Measurements from ENCODE around the gene SRGAP3. TPM values are rescaled to one million over a fixed set of nuclear protein-coding genes. Genes with fewer than 3 reads are reported as not detected.

Gene SRGAP3
- total RNA-seq, 4 donors from 2014 or later, result 13.1 to 84.9 (median 27.4) TPM

DNA sequence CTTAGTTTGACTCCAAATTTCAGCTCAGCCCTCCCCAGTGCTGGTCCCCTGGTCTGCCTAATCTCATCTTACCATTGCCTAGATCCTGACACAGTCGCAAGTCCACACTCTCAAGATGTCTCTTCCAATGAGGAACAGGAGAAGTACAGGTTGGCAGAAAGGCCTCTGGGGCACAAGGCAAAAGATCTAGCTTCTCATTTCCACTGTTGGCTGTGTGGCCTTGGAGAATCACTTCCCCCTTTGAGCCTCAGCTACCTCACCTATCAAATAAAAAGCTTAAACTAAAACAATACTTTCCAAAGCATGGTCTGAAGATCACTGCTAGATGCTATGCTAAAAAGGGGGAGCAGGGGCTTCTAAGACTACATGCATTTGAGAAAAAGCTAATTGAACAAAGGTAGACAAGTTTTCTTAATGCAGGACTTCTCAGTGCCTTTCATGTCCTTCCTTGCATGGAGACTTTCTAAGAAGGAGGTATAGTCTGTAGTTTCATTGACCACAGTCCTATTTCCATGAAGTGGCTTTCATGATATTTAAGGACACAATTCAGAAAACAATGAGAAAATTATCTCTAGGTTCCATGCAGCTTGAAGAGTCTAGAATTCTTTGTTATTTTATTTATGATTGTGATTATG, 168.1 kb downstream of the SRGAP3 start:
- no peak for DNase-seq (ENCODE audit: low spot score in 2 of 2)
- H3K4me3 ChIP-seq, result no peak overlapping the region
- no peaks in the 10 kb centered on the region for H3K27me3 ChIP-seq
- no peaks in the 10 kb centered on the region for H3K4me1 ChIP-seq
- H3K36me3 ChIP-seq, result no peaks in the 10 kb centered on the region
- H3K27ac ChIP-seq, result no peak overlapping the region
- 100% methylated on average over 1 of the region's 1 CpG for WGBS
- TF ChIP-seq POLR2A (IDR thresholded peaks at IDR 0.05) (no peak), EP300 (IDR thresholded peaks at IDR 0.05) (no peak), POLR2AphosphoS5 (IDR thresholded peaks at IDR 0.05) (no peak)
- TF ChIP-seq, protein P1, sequence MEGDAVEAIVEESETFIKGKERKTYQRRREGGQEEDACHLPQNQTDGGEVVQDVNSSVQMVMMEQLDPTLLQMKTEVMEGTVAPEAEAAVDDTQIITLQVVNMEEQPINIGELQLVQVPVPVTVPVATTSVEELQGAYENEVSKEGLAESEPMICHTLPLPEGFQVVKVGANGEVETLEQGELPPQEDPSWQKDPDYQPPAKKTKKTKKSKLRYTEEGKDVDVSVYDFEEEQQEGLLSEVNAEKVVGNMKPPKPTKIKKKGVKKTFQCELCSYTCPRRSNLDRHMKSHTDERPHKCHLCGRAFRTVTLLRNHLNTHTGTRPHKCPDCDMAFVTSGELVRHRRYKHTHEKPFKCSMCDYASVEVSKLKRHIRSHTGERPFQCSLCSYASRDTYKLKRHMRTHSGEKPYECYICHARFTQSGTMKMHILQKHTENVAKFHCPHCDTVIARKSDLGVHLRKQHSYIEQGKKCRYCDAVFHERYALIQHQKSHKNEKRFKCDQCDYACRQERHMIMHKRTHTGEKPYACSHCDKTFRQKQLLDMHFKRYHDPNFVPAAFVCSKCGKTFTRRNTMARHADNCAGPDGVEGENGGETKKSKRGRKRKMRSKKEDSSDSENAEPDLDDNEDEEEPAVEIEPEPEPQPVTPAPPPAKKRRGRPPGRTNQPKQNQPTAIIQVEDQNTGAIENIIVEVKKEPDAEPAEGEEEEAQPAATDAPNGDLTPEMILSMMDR (IDR thresholded peaks at IDR 0.05), result no peak
- H3K9me3 ChIP-seq, result no peaks in the 10 kb centered on the region

DNA sequence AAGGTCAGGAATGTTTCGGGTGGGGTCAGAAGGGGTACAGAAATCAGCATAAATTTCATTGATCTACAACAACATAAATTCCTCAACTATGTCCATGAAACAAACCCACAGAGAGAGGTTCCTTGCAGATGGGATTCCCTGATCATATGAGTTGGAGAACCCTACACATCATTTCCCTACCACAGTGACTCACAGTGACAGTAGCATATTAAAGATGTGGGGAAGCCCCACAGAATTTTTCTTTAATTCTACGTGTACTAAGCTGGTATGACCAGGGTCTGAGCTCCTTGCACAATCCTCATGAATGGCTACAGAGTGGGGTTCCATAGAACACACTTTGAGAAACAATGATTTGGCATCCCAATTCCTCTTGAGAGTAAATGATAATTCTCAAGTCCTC, 169.3 kb downstream of the SRGAP3 start:
- DNase-seq (ENCODE audit: low spot score in 2 of 2), result no peak
- no peaks in the 10 kb centered on the region for H3K36me3 ChIP-seq
- TF ChIP-seq, protein P1 (IDR thresholded peaks at IDR 0.05), result no peak
- TF ChIP-seq EP300 (IDR thresholded peaks at IDR 0.05) (no peak), POLR2AphosphoS5 (IDR thresholded peaks at IDR 0.05) (no peak), POLR2A (IDR thresholded peaks at IDR 0.05) (no peak)
- H3K27me3 ChIP-seq, result no peaks in the 10 kb centered on the region
- no peak overlapping the region for H3K4me3 ChIP-seq
- no peak overlapping the region for H3K27ac ChIP-seq
- WGBS, result 84% methylated on average over 2 of the region's 2 CpGs
- no peaks in the 10 kb centered on the region for H3K4me1 ChIP-seq
- H3K9me3 ChIP-seq, result no peaks in the 10 kb centered on the region

DNA sequence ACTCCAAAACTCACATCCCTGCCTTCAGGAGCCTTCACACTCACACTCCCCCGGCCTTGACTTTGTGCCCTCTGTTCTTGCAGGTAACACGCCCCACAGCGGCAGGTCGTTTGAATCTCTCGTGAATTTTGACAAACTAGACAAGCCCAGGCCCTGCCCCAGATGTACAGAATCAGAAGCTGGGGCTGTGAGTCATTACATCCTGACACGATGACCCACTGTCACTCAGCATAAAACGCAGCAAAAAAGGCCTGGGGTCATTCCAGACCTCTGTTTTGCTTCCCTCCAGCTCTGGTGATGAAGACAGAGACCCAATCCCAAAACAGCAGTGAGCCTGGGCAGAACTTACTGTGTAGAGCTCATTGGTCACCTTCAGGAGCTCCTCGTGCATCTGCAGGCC, 169.8 kb downstream of the SRGAP3 start:
- Histone ChIP-seq H3K36me3 (no peaks in the 10 kb centered on the region), H3K9me3 (no peaks in the 10 kb centered on the region), H3K27me3 (no peaks in the 10 kb centered on the region), H3K4me1 (no peaks in the 10 kb centered on the region), H3K4me3 (no peak overlapping the region), H3K27ac (no peak overlapping the region)
- DNase-seq (ENCODE audit: low spot score in 2 of 2), result no peak
- WGBS, result 70% methylated on average over 8 of the region's 8 CpGs
- TF ChIP-seq POLR2AphosphoS5 (IDR thresholded peaks at IDR 0.05), result no peak
- TF ChIP-seq EP300 (IDR thresholded peaks at IDR 0.05), result no peak
- no peak for TF ChIP-seq POLR2A (IDR thresholded peaks at IDR 0.05)
- TF ChIP-seq, protein P1 (IDR thresholded peaks at IDR 0.05), result no peak

DNA sequence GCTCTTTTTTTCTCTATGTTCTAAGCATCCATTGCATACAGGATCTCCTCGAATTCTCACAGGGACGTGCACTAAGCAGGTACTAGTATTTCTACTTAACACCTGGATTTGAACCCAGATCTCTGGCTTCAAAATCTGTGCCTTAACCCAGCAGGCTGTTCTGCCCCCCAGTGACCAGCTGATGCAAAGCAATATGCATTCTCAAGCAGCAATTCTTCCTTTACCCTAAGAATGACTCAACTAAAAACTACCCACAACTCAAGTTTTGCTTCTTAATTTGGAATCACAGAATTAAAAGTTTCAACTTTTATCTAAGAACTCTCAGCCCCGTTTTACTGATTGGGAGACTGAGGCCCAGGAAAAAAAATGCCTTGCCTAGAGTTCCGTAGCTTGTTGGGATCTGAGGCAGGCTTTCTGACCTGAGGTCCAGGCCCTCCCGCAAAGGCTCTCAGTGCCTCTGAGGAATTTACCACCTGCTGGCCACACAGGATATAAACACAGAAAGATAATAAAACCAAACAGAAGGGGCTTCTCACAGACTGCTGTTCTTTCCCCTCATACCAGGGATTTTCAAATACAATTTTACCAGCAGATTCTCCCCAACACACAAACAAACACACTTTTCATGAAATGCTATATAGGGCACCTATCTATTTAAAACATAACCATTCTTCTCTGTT, 170.7 kb downstream of the SRGAP3 start:
- Histone ChIP-seq H3K36me3 (no peaks in the 10 kb centered on the region), H3K27ac (no peak overlapping the region), H3K4me3 (no peak overlapping the region), H3K9me3 (no peaks in the 10 kb centered on the region), H3K27me3 (no peaks in the 10 kb centered on the region), H3K4me1 (no peaks in the 10 kb centered on the region)
- TF ChIP-seq, protein P1 (IDR thresholded peaks at IDR 0.05), result no peak
- no peak for TF ChIP-seq POLR2AphosphoS5 (IDR thresholded peaks at IDR 0.05)
- 90% methylated on average over 5 of the region's 5 CpGs for WGBS
- no peak for DNase-seq (ENCODE audit: low spot score in 2 of 2)

DNA sequence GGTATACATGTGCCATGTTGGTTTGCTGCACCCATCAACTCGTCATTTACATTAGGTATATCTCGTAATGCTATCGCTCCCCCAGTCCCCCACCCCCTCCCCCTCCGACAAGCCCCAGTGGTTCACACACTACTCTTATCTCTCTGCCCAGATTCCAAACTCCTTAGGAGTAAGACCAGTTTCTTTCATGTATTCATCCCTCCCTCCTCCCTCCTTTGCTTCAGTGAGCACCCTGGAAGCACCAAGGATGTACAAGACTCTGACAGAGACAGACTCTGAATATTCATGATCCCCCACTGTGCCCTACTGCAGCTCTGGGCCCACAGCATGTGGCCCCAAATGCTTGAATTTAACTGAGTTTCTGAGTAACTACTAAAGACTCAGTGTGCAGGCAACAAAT, 172.4 kb downstream of the SRGAP3 start:
- no peaks in the 10 kb centered on the region for H3K4me1 ChIP-seq
- 93% methylated on average over 4 of the region's 4 CpGs for WGBS
- H3K9me3 ChIP-seq, result no peaks in the 10 kb centered on the region
- DNase-seq (ENCODE audit: low spot score in 2 of 2), result no peak
- TF ChIP-seq POLR2A (IDR thresholded peaks at IDR 0.05) (no peak), EP300 (IDR thresholded peaks at IDR 0.05) (no peak), POLR2AphosphoS5 (IDR thresholded peaks at IDR 0.05) (no peak)
- TF ChIP-seq, protein P1 (IDR thresholded peaks at IDR 0.05), result no peak
- no peak overlapping the region for H3K4me3 ChIP-seq
- H3K36me3 ChIP-seq, result no peaks in the 10 kb centered on the region
- H3K27me3 ChIP-seq, result no peaks in the 10 kb centered on the region
- no peak overlapping the region for H3K27ac ChIP-seq
